ENCODE results near the gene BCLAF1.

DNA sequence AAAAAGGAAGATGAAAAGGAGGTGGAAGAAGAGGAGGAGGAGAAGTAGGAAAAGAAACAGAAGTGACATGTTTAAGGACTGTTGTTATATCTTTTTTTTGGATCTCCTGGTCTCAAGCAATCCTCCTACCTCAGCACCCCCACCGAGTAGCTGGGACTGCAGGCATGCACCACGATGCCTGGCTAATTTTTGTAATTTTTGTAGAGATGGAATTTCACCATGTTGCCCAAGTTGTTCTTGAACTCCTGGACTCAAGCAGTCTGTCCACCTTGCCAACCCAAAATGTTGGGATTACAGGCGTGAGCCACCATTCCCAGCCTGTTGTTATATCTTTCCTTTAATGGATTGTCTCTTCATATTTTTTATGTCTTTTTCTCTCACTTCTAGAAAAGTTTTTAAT lies 19.5 kb upstream of the BCLAF1 start:
- TF ChIP-seq, protein P1, sequence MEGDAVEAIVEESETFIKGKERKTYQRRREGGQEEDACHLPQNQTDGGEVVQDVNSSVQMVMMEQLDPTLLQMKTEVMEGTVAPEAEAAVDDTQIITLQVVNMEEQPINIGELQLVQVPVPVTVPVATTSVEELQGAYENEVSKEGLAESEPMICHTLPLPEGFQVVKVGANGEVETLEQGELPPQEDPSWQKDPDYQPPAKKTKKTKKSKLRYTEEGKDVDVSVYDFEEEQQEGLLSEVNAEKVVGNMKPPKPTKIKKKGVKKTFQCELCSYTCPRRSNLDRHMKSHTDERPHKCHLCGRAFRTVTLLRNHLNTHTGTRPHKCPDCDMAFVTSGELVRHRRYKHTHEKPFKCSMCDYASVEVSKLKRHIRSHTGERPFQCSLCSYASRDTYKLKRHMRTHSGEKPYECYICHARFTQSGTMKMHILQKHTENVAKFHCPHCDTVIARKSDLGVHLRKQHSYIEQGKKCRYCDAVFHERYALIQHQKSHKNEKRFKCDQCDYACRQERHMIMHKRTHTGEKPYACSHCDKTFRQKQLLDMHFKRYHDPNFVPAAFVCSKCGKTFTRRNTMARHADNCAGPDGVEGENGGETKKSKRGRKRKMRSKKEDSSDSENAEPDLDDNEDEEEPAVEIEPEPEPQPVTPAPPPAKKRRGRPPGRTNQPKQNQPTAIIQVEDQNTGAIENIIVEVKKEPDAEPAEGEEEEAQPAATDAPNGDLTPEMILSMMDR (IDR thresholded peaks at IDR 0.05; ENCODE audit: insufficient read depth, low read depth, low read length), result no peak
- TF ChIP-seq EZH2 (IDR thresholded peaks at IDR 0.05; ENCODE audit: insufficient read depth, low read length), result no peak

All from astrocyte (in vitro differentiated cells and primary cell).